Testis (tissue), 3 donors: ENCODE data around the gene AQP2. TPM values are rescaled to one million over a fixed set of nuclear protein-coding genes. Genes with fewer than 3 reads are reported as not detected.

Experiments used
- DNase-seq: peaks from one replicate; pipeline ENCODE4 v3.0.0-alpha.2; 2019
- H3K27ac ChIP-seq, 2 donors: fragments of 200-600 bp; sonication (generic); one replicate each; pipeline ENCODE4 v1.5.1; 2019
- H3K27me3 ChIP-seq: fragments of 200-600 bp; sonication (generic); one replicate; pipeline ENCODE4 v1.5.1; 2019
- H3K36me3 ChIP-seq: fragments of 200-600 bp; sonication (generic); one replicate; pipeline ENCODE4 v1.5.1; 2017; ENCODE audit warnings: low read depth; ENCODE audit errors: missing control alignments
- H3K4me1 ChIP-seq: fragments of 200-600 bp; sonication (generic); one replicate; pipeline ENCODE4 v1.5.1; 2019
- H3K4me3 ChIP-seq, 2 donors: fragments of 200-600 bp; sonication (generic); one replicate each; pipeline ENCODE4 v1.5.1; 2017 to 2019
- H3K9me3 ChIP-seq: fragments of 200-600 bp; sonication (generic); one replicate; pipeline ENCODE4 v1.5.1; 2017
- POLR2A ChIP-seq: fragments of 450-650 bp; IDR thresholded peaks from one replicate; pipeline ENCODE4 v1.6.1; 2017; ENCODE audit warnings: antibody characterized with exemption, mild to moderate bottlenecking, moderate library complexity
- WGBS, 2 donors: methylation state at CpG; one replicate each; pipeline ENCODE4 v1.1.5; 2018; 5-methylcytosine and 5-hydroxymethylcytosine counted together
- intact Hi-C: fragments of 100-400 bp; cut with DNase I; formaldehyde crosslinking; loops from one replicate; pipeline ENCODE4 v1.15.1; 2023; ENCODE audit warnings: low total_unique reads
- polyA plus RNA-seq: library from polyadenylated mRNA; stranded (reverse); fragments of 350-450 nt; fragmentation: Illumina TruSeq; extraction: RNeasy Lipid Tissue Mini Kit (QIAGEN cat#74804); gene quantifications from one replicate; pipeline ENCODE4 v1.2.3, GENCODE V29; 2014; ENCODE audit warnings: low read depth, low replicate concordance; ENCODE audit not compliant: insufficient read depth
- total RNA-seq, 2 donors: library from RNA; depleted of rRNA; stranded (reverse); fragments of >200 nt; gene quantifications; one replicate each; pipeline ENCODE4 v1.2.3, GENCODE V29; 2016
- TF ChIP-seq, protein P1 (sequence below), 3 experiments: fragments of 450-650 bp in 2 of 3; fragments of 200-600 bp in 1 of 3; sonication (generic) in 1 of 3; IDR thresholded peaks; one replicate each; pipeline ENCODE4 v1.5.1; 2016 to 2019; ENCODE audit warnings: antibody characterized with exemption in 3 of 3, mild to moderate bottlenecking in 2 of 3, moderate library complexity in 1 of 3

The AQP2 gene
- total and polyA plus RNA-seq, 3 donors from 2014 or later = 0.79 to 1.9 (median 1.1) TPM

DNA sequence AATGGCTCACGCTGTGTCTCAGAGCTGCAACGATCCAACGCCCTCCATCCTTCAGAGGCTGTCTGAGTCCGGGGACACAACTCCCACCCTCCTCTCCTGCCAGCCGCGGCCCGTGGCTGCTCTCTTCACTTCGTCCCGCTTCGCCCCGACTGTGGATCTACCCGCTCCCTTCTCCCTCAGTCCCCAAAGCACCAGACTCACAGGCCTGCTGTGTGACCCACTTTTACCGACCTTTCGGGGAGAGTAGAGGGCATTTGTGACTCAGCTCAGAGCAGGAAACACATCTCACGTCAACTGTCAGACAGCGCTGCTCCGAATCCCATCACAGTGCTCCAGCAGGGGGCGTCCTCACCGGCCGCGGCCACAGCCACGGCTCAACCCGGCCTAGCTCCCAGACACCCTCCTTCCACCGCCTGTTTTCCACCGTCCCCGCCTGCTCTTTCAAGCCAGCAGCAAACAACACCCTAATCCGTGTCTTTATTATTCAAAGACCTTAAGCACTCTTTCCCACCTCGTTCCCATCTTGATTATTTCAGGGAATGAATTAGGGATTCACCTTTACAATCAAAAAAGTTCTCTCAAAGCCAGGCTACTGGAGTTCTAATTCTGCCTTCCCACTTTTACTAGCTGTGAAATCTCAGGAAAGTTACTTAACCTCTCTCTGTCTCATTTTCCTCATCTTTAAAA lies 5.0 kb upstream of the AQP2 start:
- 14 to 23% methylated on average over 28 of the region's 28 CpGs for WGBS, 2 donors
- DNase-seq = peak; percentile 88
- Histone ChIP-seq H3K4me3 (peak overlapping the region; percentile 18 to 29), H3K27ac (peak overlapping the region; percentile 12 to 59), H3K36me3 (no peaks in the 10 kb centered on the region), H3K9me3 (no peaks in the 10 kb centered on the region), H3K4me1 (peaks cover 5% of the 10 kb centered on the region), H3K27me3 (no peaks in the 10 kb centered on the region)
- intact Hi-C loops = no loop called here
- TF ChIP-seq, protein P1, sequence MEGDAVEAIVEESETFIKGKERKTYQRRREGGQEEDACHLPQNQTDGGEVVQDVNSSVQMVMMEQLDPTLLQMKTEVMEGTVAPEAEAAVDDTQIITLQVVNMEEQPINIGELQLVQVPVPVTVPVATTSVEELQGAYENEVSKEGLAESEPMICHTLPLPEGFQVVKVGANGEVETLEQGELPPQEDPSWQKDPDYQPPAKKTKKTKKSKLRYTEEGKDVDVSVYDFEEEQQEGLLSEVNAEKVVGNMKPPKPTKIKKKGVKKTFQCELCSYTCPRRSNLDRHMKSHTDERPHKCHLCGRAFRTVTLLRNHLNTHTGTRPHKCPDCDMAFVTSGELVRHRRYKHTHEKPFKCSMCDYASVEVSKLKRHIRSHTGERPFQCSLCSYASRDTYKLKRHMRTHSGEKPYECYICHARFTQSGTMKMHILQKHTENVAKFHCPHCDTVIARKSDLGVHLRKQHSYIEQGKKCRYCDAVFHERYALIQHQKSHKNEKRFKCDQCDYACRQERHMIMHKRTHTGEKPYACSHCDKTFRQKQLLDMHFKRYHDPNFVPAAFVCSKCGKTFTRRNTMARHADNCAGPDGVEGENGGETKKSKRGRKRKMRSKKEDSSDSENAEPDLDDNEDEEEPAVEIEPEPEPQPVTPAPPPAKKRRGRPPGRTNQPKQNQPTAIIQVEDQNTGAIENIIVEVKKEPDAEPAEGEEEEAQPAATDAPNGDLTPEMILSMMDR (IDR thresholded peaks at IDR 0.05) = peak; percentile 62 to 78 (median 75)
- TF ChIP-seq POLR2A = no peak

DNA sequence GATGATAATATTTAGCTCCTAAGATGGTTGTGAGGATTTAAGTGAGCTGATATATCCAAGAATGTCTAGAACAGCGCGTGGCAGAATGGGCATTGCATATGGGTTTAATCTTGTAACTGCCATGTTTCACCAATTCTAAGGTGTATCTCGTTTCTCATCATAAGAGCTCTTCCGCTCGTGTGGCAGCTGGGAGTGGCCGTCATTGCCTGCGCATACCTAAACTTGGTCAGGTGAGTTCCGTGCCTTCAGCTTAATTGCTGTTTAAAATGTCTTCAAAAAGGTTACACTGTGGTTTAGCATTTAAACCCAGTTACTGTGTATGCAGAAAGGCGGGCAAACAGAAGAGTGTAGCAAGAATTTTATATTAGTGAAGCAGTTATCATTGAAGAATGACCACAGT lies 4.5 kb upstream of the AQP2 start:
- intact Hi-C loops = no loop called here
- no peaks in the 10 kb centered on the region for H3K9me3 ChIP-seq
- TF ChIP-seq POLR2A = no peak
- TF ChIP-seq, protein P1 (IDR thresholded peaks at IDR 0.05) = no peak
- 87 to 91% methylated on average over 9 of the region's 9 CpGs for WGBS, 2 donors
- H3K27ac ChIP-seq = peak overlapping the region in 1 of 2 donors; percentile 59
- no peak overlapping the region for H3K4me3 ChIP-seq
- no peaks in the 10 kb centered on the region for H3K36me3 ChIP-seq
- no peaks in the 10 kb centered on the region for H3K27me3 ChIP-seq
- peaks cover 5% of the 10 kb centered on the region for H3K4me1 ChIP-seq
- no peak for DNase-seq

DNA sequence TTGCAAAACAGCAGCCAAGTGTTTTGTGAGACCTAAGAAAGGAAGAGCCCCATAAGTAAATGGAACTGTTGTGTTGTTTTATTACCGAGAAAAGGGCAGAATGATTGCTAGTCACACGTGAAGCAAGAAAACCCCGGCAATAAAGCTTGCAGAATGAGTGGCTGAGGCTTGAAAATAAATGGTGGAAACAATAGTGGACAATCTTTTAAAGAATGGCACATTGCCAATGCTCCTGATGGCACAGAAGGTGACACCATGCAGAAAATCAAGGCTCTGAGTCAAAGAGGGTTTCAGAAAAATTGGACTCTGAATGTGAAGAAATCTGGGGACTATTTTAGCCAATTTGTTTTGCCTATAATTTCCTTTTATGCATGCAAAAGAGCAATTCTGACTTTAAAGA lies 4.0 kb upstream of the AQP2 start:
- H3K9me3 ChIP-seq = no peaks in the 10 kb centered on the region
- intact Hi-C loops = no loop called here
- no peak overlapping the region for H3K4me3 ChIP-seq
- no peaks in the 10 kb centered on the region for H3K27me3 ChIP-seq
- 88 to 93% methylated on average over 3 of the region's 3 CpGs for WGBS, 2 donors
- peaks cover 5% of the 10 kb centered on the region for H3K4me1 ChIP-seq
- TF ChIP-seq, protein P1 (IDR thresholded peaks at IDR 0.05) = no peak
- TF ChIP-seq POLR2A = no peak
- no peak for DNase-seq
- no peaks in the 10 kb centered on the region for H3K36me3 ChIP-seq
- no peak overlapping the region for H3K27ac ChIP-seq

DNA sequence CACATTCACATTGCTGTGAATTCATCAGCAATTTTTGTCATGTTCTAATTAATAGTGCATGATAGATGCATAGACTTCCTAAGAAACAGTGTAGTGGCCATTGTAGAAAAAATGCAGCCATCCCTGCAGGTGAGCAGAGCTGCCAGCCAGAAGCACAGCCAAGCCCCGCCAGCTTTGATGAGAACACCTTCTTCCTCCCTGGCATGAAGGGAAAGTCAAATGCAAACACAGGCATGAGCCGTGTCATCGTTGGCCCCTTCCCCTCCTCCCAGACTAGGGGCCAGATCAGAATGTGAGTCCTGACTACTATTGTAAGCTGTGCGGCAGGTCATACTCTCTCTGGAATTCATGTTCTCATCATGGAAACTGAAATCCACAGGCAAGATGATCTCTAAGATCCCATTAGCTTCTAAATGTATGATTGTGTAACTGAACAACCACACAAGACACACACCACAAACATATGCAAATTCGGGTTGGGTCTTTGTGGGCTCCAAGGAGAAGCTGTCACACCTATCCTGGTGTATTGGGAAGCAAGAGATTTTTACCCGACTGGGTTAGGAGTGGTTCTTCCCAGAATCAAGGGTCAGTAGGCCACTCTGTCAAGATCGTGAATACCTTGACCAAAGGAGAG lies 2.8 kb upstream of the AQP2 start:
- Histone ChIP-seq H3K9me3 (no peaks in the 10 kb centered on the region), H3K27me3 (no peaks in the 10 kb centered on the region), H3K27ac (no peak overlapping the region), H3K4me3 (no peak overlapping the region), H3K4me1 (peaks cover 5% of the 10 kb centered on the region), H3K36me3 (no peaks in the 10 kb centered on the region)
- TF ChIP-seq, protein P1 (IDR thresholded peaks at IDR 0.05) = no peak
- no peak for TF ChIP-seq POLR2A
- no peak for DNase-seq
- intact Hi-C loops = no loop called here
- WGBS, 2 donors = 94 to 95% methylated on average over 6 to 7 of the region's 7 CpGs
